SJSA1 (cell line): ENCODE measurements around the gene DNAH10. TPM values are rescaled to one million over a fixed set of nuclear protein-coding genes. Genes with fewer than 3 reads are reported as not detected.

ENCODE experiments used
- DNase-seq, 2 experiments: peaks; one replicate each; pipeline ENCODE4 v3.0.0-alpha.2; 2015 to 2020; ENCODE audit warnings: low spot score in 2 of 2, low read depth in 1 of 2
- H3K27ac ChIP-seq: fragments of 250-450 bp; sonication (Bioruptor Pico); 2 replicates; pipeline ENCODE4 v1.5.1; 2020; ENCODE audit warnings: mild to moderate bottlenecking, moderate library complexity
- H3K27me3 ChIP-seq: fragments of 250-450 bp; sonication (Bioruptor Pico); replicated peaks from 2 replicates; pipeline ENCODE4 v1.5.1; 2020; ENCODE audit warnings: mild to moderate bottlenecking, moderate library complexity
- H3K36me3 ChIP-seq: fragments of 250-450 bp; sonication (Bioruptor Pico); 2 replicates; pipeline ENCODE4 v1.5.1; 2020; ENCODE audit warnings: mild to moderate bottlenecking
- H3K4me1 ChIP-seq: fragments of 250-450 bp; sonication (Bioruptor Pico); replicated peaks from 2 replicates; pipeline ENCODE4 v1.6.1; 2021; ENCODE audit warnings: mild to moderate bottlenecking
- H3K4me3 ChIP-seq: fragments of 250-450 bp; sonication (Bioruptor Pico); 2 replicates; pipeline ENCODE4 v1.5.1; 2020; ENCODE audit warnings: mild to moderate bottlenecking
- H3K9me3 ChIP-seq: fragments of 250-450 bp; sonication (Bioruptor Pico); replicated peaks from 2 replicates; pipeline ENCODE4 v1.5.1; 2020; ENCODE audit warnings: mild to moderate bottlenecking
- total RNA-seq: library from RNA; depleted of rRNA; stranded (reverse); fragments of >200 nt; shearing (Covaris generic); gene quantifications from 2 replicates; pipeline ENCODE4 v1.2.3, GENCODE V29; 2014

Gene DNAH10
- total RNA-seq, 1 experiment from 2014 or later, result 1.00 TPM

DNA sequence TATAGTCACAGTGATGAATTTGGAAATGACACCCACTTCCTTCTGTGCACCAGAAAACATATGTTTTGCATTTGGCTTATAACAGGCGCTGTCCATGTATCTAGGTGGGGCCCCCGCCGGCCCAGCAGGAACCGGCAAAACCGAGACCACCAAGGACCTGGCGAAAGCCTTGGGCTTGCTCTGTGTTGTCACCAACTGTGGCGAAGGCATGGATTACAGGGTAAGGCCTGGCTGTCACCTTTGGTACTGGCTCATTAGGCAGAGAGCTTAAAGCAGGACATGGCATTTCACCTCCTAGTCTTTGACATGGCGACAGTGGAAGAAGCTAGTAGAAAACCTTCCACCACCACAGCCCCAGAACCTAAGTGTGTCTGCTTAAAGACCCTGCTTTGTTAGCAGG is 85.8 kb downstream of the DNAH10 start:
- Histone ChIP-seq H3K9me3 (no peaks in the 10 kb centered on the region), H3K27me3 (0 out of 2 replicates have a peak, but pooled peaks cover under 1% of the 10 kb centered on the region), H3K27ac (no peak overlapping the region), H3K36me3 (no peaks in the 10 kb centered on the region), H3K4me1 (no peaks in the 10 kb centered on the region), H3K4me3 (no peak overlapping the region)
- no peak for DNase-seq

DNA sequence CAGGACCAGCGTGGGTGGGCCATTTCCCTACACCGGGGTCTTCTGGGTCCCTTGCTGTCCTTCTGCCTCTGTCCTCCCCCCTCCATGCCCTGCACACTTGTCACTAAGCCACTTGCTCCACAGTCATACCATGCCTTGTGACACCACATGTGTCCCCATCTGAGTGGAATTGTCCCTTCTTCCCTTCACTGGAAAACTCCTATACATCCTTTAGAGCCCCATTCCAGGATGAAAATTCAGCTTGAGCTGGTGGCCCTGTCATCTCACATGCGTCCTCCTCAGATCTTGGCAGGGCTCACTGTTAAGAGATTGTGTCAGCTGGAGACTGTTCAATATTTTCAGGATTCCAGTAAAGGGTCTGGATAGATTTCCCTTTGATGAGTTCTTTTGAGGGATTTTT is 87.4 kb downstream of the DNAH10 start:
- Histone ChIP-seq H3K27ac (no peak overlapping the region), H3K4me3 (no peak overlapping the region), H3K27me3 (0 out of 2 replicates have a peak, but pooled peaks cover 3% of the 10 kb centered on the region), H3K4me1 (no peaks in the 10 kb centered on the region), H3K36me3 (no peaks in the 10 kb centered on the region), H3K9me3 (no peaks in the 10 kb centered on the region)
- no peak for DNase-seq

DNA sequence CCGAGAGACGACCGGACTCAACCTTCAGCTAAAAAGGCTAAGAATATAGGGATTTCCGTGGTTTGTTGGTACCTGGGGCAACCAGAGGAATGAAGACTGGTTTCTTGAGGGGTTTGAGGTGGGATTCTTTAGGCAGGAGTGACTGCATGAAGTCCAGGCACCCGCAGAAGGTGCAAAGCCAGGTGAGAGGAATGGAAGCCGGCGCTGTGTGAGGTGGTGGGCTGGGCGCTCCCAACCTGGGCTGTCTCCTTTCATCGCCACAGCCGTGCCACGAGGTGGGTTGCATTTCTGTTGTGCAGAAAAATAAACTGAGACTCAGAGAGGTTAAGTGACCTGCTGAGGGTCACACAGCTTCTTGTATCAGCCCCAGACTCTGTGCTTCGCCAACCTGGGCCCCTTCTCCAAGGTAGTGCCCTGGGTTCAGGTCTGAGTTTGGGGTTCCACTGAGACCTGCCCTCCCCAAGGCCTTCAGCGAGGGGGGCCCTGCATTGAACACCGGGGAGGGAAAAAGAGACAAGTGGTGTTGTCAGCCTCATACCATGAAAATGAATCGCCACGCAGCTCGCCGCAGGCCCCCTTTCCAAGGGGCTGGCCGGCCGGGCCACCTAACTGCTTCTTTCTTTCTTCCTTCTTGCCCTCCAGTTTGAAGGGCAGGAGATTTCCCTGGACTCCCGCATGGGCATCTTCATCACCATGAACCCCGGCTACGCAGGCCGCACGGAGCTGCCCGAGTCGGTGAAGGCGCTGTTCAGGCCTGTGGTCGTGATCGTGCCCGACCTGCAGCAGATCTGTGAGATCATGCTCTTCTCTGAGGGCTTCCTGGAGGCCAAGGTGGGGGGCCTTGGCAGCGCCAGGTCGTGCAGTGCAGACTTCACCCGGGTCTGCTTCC is 88.4 kb downstream of the DNAH10 start:
- Histone ChIP-seq H3K27me3 (0 out of 2 replicates have a peak, but pooled peaks cover 3% of the 10 kb centered on the region), H3K36me3 (no peaks in the 10 kb centered on the region), H3K27ac (no peak overlapping the region), H3K4me1 (no peaks in the 10 kb centered on the region), H3K4me3 (no peak overlapping the region), H3K9me3 (no peaks in the 10 kb centered on the region)
- DNase-seq, result no peak

DNA sequence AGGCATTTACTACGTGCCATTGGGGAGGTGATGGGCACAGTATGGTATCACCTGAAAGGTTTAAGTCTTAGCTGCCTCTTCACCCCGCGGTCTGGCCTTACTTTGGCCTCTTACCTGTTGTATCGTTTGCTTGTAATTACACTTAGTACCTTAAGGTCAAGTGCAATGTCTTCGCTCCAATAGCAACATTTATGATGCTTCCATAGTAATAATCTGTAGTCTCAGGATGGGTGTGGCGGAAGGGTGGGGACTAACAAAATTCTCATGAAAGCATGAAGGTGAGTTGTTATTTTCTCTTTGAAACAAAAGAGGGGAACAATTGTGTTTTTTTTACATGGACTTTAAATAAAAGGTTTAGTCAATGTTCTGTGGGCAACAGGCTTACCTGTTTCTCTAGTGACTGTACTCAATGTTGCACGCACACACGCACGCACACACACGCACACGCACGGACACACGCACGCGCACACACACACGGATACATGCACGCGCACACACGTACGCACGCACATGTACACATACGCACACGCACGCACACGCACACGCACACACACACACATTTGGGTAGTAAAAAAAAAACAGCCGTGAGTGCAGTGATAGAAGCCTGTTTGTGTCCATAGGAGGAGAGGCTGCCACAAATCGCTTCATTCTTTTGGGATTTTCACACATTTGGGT is 91.4 kb downstream of the DNAH10 start:
- Histone ChIP-seq H3K4me3 (no peak overlapping the region), H3K27ac (no peak overlapping the region), H3K36me3 (no peaks in the 10 kb centered on the region), H3K4me1 (no peaks in the 10 kb centered on the region), H3K27me3 (0 out of 2 replicates have a peak, but pooled peaks cover 3% of the 10 kb centered on the region), H3K9me3 (no peaks in the 10 kb centered on the region)
- DNase-seq, result no peak

DNA sequence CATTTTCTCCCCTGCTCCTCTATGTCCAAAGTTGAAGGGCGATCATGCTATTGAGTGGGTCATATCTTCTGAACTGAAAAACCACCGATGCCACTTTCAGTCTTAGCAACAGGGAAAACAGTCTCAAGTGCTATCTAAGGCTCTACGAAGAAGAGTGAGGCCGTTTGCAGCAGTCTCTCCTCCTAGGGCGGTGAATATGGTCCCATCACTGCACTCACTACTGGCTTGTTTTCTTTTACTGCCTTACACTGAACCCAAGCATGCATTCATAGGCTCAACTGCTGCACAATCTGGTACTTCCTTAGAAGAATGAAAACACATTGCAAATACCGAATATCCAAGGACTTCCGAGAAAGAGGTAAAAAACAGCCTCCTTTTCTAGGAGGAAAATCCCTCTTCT is 92.1 kb downstream of the DNAH10 start:
- 0 out of 2 replicates have a peak, but pooled peaks cover 3% of the 10 kb centered on the region for H3K27me3 ChIP-seq
- H3K9me3 ChIP-seq, result no peaks in the 10 kb centered on the region
- DNase-seq, result no peak
- H3K36me3 ChIP-seq, result no peaks in the 10 kb centered on the region
- no peak overlapping the region for H3K27ac ChIP-seq
- H3K4me3 ChIP-seq, result no peak overlapping the region
- no peaks in the 10 kb centered on the region for H3K4me1 ChIP-seq

DNA sequence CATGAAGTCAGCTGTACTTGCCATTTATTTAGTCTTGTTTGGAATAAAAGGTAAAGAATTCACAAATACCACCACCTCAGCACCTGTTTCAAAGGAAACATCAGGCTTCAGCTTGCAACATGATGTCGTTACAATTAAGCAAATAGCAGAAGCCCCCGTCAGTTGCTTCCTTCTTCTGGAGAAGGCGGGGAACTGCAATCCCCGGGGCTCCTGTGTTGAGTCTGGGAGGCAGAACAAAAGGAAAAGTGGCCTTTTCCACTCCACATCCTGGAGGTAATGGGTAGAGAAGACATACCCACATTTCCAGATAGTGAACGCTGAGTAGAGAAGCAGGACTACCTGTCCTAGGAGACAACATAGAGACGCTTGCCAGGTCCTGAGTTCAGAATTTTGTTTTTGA is 92.8 kb downstream of the DNAH10 start:
- Histone ChIP-seq H3K27ac (no peak overlapping the region), H3K27me3 (0 out of 2 replicates have a peak, but pooled peaks cover 3% of the 10 kb centered on the region), H3K9me3 (no peaks in the 10 kb centered on the region), H3K36me3 (no peaks in the 10 kb centered on the region), H3K4me3 (no peak overlapping the region), H3K4me1 (no peaks in the 10 kb centered on the region)
- DNase-seq, result no peak

DNA sequence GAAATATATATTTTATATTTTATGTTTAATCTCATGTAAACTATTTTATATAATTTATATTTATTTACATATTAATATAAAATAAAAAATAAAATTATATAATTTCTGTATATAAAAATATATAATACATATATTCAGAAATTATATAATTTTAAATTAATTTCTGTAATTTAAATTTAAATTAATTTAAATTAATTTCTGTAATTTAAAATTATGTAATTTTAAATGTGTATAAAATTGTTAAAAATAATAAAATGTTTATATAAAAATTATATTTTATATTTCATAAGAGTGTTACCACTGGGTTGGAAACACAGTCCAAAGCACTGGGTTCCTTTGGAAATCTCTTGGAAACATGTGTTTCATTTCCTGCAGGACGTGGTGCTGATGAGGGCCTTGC is 94.6 kb downstream of the DNAH10 start:
- H3K4me1 ChIP-seq, result no peaks in the 10 kb centered on the region
- H3K27ac ChIP-seq, result no peak overlapping the region
- H3K27me3 ChIP-seq, result 0 out of 2 replicates have a peak, but pooled peaks cover 5% of the 10 kb centered on the region
- H3K36me3 ChIP-seq, result no peaks in the 10 kb centered on the region
- H3K9me3 ChIP-seq, result no peaks in the 10 kb centered on the region
- no peak overlapping the region for H3K4me3 ChIP-seq
- no peak for DNase-seq

DNA sequence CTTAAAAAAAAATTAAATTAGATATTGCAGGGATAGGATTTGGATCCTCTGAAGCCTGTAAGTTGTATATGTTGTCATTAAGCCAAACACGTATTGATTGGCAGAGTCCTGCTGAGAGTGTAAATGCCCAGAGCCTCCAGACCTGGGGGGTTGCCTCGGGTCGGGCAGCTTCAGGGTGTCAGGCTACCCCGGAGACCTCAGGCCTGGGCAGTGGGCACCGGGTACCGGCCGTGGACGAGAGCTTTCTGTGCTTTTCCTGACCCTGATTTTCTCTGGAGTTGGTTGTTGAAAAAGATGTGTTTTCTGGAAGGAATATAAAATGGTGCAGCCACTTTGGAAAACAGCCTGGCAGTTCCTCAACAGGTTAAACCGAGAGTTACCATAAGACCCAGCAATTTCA is 96.1 kb downstream of the DNAH10 start:
- H3K4me1 ChIP-seq, result no peaks in the 10 kb centered on the region
- no peaks in the 10 kb centered on the region for H3K36me3 ChIP-seq

DNA sequence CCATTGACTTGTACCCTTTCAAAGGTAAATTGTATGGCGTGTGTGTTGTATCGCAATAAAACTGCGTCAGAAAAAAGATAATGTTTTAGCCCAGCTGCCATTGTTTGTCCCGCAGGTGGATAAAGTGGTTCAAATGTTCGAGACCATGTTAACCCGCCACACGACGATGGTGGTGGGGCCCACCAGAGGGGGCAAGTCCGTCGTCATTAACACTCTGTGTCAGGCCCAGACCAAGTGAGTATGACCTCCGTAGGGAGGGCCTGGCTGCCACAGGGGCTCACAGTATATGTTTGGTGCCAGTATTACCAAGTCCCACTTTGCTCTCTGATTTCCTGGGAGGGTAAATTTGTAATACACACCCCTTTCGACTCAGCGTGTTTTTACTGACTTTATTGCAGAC is 96.9 kb downstream of the DNAH10 start:
- no peaks in the 10 kb centered on the region for H3K9me3 ChIP-seq
- no peak overlapping the region for H3K4me3 ChIP-seq
- no peak for DNase-seq

More for the DNA sequence above, 96.1 kb downstream of the DNAH10 start:
- Histone ChIP-seq H3K27ac (no peak overlapping the region), H3K9me3 (no peaks in the 10 kb centered on the region), H3K27me3 (0 out of 2 replicates have a peak, but pooled peaks cover 2% of the 10 kb centered on the region), H3K4me3 (no peak overlapping the region)
- no peak for DNase-seq

DNA sequence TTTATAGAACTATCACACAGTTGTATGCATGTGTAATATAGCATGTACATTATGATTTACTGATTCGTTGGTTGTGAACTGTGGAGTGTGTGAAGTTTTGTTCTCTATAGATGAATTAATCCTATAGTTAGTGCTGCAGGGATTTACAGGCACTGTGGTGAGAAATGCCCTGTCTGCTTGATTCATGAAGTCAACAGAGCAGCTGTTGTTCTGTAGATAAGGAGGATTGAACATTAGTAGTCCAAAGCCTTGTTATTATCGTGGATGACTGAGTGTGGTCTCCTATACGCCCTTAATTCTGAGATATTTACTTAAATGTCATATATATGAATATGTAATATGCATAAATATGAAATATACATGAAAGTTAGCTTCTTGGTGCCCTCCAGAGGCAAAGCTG is 98.3 kb downstream of the DNAH10 start:
- no peak for DNase-seq
- H3K9me3 ChIP-seq, result no peaks in the 10 kb centered on the region

More for the DNA sequence above, 96.9 kb downstream of the DNAH10 start:
- Histone ChIP-seq H3K27ac (no peak overlapping the region), H3K27me3 (0 out of 2 replicates have a peak, but pooled peaks cover 2% of the 10 kb centered on the region), H3K4me1 (no peaks in the 10 kb centered on the region), H3K36me3 (no peaks in the 10 kb centered on the region)

DNA sequence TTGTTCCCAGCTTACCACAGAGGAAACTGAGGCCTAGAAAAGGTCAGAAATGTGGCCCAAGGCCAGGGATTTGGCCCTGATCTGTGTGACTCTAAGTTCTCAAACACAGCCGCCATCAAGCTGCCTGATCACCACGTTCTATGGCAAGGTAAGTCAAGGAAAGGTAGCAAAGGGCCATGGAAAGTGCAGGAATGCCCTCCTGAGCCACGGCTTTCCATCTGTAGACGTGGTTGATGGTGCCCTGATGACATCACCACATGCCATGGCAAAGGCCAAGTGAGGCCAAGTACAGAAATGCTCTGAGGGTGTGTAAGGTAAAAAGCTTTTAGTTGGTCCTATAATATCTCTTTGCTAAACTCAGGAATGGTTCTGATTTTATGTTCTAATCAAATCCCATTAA is 99.3 kb downstream of the DNAH10 start:
- Histone ChIP-seq H3K9me3 (no peaks in the 10 kb centered on the region), H3K27ac (no peak overlapping the region), H3K4me1 (no peaks in the 10 kb centered on the region), H3K4me3 (no peak overlapping the region), H3K27me3 (0 out of 2 replicates have a peak, but pooled peaks cover 2% of the 10 kb centered on the region), H3K36me3 (no peaks in the 10 kb centered on the region)
- DNase-seq, result no peak

More for the DNA sequence above, 98.3 kb downstream of the DNAH10 start:
- Histone ChIP-seq H3K4me3 (no peak overlapping the region), H3K27ac (no peak overlapping the region), H3K36me3 (no peaks in the 10 kb centered on the region), H3K27me3 (0 out of 2 replicates have a peak, but pooled peaks cover 2% of the 10 kb centered on the region), H3K4me1 (no peaks in the 10 kb centered on the region)

DNA sequence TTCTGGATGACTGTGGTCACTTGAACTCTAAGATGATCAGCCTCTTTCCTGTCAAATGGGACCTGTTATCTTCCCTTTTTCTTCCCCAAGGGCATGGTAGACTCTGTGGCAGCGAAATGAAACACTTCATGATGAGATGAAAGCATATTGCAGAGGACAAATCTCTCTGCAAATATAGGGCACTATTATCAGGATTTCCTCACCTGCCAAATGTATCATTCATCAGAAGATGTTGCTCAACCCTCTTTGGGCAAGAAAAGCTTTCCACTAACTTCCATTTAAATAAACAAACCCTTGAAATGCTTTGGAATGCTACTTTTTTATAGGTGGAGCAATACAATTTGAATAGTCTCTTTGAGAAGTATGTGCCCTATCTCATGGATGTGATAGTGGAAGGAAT is 105.0 kb downstream of the DNAH10 start:
- no peaks in the 10 kb centered on the region for H3K9me3 ChIP-seq
- H3K36me3 ChIP-seq, result no peaks in the 10 kb centered on the region
- H3K4me3 ChIP-seq, result no peak overlapping the region
- no peak overlapping the region for H3K27ac ChIP-seq
- no peak for DNase-seq
- no peaks in the 10 kb centered on the region for H3K4me1 ChIP-seq
- H3K27me3 ChIP-seq, result peaks cover 8% of the 10 kb centered on the region; the same call in 1 of the 2 replicates

DNA sequence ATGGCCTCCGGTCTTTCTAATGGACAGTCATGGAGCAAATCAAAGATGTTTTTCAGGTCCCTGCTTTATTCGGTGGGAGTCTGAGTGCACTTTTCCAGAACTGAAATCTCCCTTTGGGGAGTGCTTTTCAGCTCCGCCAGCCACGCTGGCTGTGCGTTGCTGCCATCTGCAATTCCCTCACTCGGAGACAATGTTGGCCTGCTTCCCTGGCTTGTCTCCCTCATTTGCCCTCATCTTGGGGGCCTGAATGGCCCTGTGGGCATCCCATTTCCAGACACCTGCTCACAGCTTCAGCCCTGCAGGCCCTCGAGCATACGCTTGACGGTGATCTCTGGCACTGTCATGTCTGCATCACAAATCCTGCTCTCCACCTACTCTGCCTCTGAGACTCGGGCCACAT is 106.7 kb downstream of the DNAH10 start:
- DNase-seq, result no peak
- Histone ChIP-seq H3K9me3 (no peaks in the 10 kb centered on the region), H3K27me3 (peaks cover 11% of the 10 kb centered on the region; the same call in 1 of the 2 replicates), H3K4me1 (no peaks in the 10 kb centered on the region), H3K36me3 (no peaks in the 10 kb centered on the region), H3K4me3 (no peak overlapping the region), H3K27ac (no peak overlapping the region)

DNA sequence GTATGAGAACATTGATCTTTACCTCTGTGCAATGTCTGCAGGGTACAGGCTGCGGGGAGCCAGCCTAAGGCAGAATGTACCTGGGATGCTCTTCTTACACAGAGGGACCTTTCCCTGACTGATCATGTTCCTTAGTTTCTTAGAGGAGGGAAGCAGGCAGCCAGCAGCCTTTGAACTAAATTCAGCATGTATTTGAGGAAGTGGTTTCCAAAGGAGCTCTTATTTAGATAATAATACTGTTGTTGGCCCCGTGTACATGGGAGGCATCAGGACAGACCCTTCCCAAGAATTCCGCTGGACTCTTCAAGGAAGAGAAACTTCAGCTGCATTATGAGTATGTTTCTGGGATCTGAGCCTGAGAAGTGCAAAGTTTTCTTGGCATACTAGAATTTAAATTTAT is 111.7 kb downstream of the DNAH10 start:
- Histone ChIP-seq H3K36me3 (no peaks in the 10 kb centered on the region), H3K27ac (no peak overlapping the region), H3K27me3 (peaks cover 11% of the 10 kb centered on the region; the same call in 1 of the 2 replicates), H3K9me3 (no peaks in the 10 kb centered on the region), H3K4me1 (no peaks in the 10 kb centered on the region), H3K4me3 (no peak overlapping the region)
- no peak for DNase-seq
